ENCODE data around the gene ZNF516.

Gene ZNF516

DNA sequence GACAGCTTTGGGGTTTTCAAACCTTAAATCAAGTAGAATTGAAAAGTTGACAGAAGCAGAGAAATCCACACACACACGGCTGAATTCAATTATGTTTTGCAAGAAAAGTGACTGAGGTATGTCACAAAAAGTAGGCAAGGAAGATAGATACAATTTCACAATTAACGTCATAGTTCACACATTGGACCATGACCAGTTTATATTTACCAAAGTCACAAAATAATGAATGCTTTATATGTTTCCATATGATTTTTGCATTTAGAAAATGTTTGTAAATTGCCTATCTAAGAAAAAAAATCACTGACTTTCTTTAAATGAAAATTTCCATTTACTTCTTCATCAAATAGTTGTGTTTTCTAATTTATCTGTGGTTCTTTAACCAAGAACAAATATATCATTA lies 29.4 kb upstream of the ZNF516 start:
- Histone ChIP-seq H3K9ac (ENCODE audit: low read depth, low read length) (no peak overlapping the region), H3K4me3 (ENCODE audit: low read length) (no peak overlapping the region), H3K27me3 (ENCODE audit: insufficient read depth, low read length) (peaks cover 17% of the 10 kb centered on the region; the same call in 1 of the 2 replicates)

DNA sequence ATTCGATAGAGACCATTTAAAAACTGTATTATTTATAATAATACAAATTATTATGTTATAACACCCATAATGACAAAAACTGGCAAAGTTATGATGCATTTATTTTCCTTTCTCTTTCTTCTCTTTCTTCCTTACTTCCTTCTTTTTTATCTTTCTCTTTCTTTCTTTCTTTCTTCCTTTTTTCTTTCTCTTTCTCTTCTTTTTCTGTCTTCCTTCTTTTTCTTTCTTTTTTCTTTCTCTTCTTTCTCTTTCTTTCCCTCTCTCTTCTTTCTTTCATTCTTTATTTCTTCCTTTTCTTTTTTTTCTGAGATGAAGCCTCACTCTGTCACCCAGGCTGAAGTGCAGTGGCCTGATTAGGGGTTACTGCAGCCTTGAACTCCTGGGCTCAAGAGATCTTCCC lies 27.5 kb upstream of the ZNF516 start:
- H3K27ac ChIP-seq (ENCODE audit: low read length): no peak overlapping the region
- H3K27me3 ChIP-seq (ENCODE audit: insufficient read depth, low read length): peaks cover 23% of the 10 kb centered on the region; the same call in 1 of the 2 replicates

More for the DNA sequence above, 29.4 kb upstream of the ZNF516 start:
- no peak overlapping the region for H3K27ac ChIP-seq (ENCODE audit: low read length)
- H3K9me3 ChIP-seq (ENCODE audit: insufficient read depth, low read depth, low read length): no peaks in the 10 kb centered on the region
- peaks cover 17% of the 10 kb centered on the region for H3K4me1 ChIP-seq (ENCODE audit: insufficient read depth, low read length)
- no peaks in the 10 kb centered on the region for H3K36me3 ChIP-seq (ENCODE audit: insufficient read depth, low read depth, low read length)

GRCh38 chr18:76522122-76522503 lies 27.1 kb upstream of the ZNF516 start:
- H3K27me3 ChIP-seq (ENCODE audit: insufficient read depth, low read length): peaks cover 26% of the 10 kb centered on the region; the same call in 1 of the 2 replicates
- H3K4me1 ChIP-seq (ENCODE audit: insufficient read depth, low read length): peaks cover 22% of the 10 kb centered on the region
- no peaks in the 10 kb centered on the region for H3K9me3 ChIP-seq (ENCODE audit: insufficient read depth, low read depth, low read length)
- H3K4me3 ChIP-seq (ENCODE audit: low read length): no peak overlapping the region; the same call in 1 of the 2 replicates
- H3K36me3 ChIP-seq (ENCODE audit: insufficient read depth, low read depth, low read length): no peaks in the 10 kb centered on the region
- H3K9ac ChIP-seq (ENCODE audit: low read depth, low read length): peak overlapping the region; percentile 65; the same call in 1 of the 2 replicates
- peak overlapping the region; percentile 47 for H3K27ac ChIP-seq (ENCODE audit: low read length)

More for the DNA sequence above, 27.5 kb upstream of the ZNF516 start:
- Histone ChIP-seq H3K4me3 (ENCODE audit: low read length) (no peak overlapping the region), H3K9ac (ENCODE audit: low read depth, low read length) (no peak overlapping the region), H3K4me1 (ENCODE audit: insufficient read depth, low read length) (peaks cover 20% of the 10 kb centered on the region), H3K36me3 (ENCODE audit: insufficient read depth, low read depth, low read length) (no peaks in the 10 kb centered on the region), H3K9me3 (ENCODE audit: insufficient read depth, low read depth, low read length) (no peaks in the 10 kb centered on the region)

GRCh38 chr18:76521417-76522121 lies 26.5 kb upstream of the ZNF516 start:
- peaks cover 26% of the 10 kb centered on the region; the same call in 1 of the 2 replicates for H3K27me3 ChIP-seq (ENCODE audit: insufficient read depth, low read length)
- H3K4me3 ChIP-seq (ENCODE audit: low read length): no peak overlapping the region; the same call in 1 of the 2 replicates
- H3K4me1 ChIP-seq (ENCODE audit: insufficient read depth, low read length): peaks cover 22% of the 10 kb centered on the region
- H3K36me3 ChIP-seq (ENCODE audit: insufficient read depth, low read depth, low read length): no peaks in the 10 kb centered on the region
- H3K27ac ChIP-seq (ENCODE audit: low read length): peak overlapping the region; percentile 47
- H3K9ac ChIP-seq (ENCODE audit: low read depth, low read length): peak overlapping the region; percentile 65; the same call in 1 of the 2 replicates
- no peaks in the 10 kb centered on the region for H3K9me3 ChIP-seq (ENCODE audit: insufficient read depth, low read depth, low read length)

DNA sequence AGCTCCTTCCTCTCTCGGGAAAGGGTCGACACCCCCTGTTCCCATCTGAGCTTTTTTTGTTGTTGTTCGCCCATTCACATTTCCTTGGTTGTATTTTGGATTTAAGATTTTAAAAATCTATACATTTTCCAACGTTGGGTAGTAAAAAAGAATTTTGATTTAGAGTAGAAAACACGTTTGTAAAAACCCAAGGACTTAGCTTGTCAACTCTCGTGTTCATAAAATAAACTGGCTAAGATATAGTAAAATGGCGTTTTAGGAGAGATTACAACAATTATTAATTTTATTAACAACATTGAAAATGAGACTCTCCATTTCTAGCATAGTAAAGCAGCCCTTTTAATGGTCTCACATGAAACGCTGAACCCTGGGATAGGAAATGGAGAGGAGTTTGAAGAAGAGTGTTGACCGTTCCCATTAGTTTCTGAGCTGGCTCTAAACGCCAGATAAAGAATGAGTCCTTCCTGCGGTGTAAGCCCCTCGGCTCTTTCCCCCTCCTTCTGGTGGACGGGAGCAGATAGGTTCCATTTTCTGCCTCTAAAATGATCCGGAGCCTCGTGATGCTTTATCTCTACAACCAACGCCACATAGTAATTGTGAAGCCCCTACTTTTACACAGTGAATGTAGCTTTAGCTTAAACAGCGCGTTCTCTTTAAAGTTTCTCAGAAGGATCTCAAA lies 24.0 kb upstream of the ZNF516 start:
- Histone ChIP-seq H3K27me3 (ENCODE audit: insufficient read depth, low read length) (peaks cover 26% of the 10 kb centered on the region; the same call in 1 of the 2 replicates), H3K4me3 (ENCODE audit: low read length) (peak overlapping the region; percentile 78), H3K9me3 (ENCODE audit: insufficient read depth, low read depth, low read length) (no peaks in the 10 kb centered on the region), H3K27ac (ENCODE audit: low read length) (peak overlapping the region; percentile 30), H3K4me1 (ENCODE audit: insufficient read depth, low read length) (peaks cover 22% of the 10 kb centered on the region), H3K36me3 (ENCODE audit: insufficient read depth, low read depth, low read length) (no peaks in the 10 kb centered on the region), H3K9ac (ENCODE audit: low read depth, low read length) (peak overlapping the region; percentile 76; the same call in 1 of the 2 replicates)

GRCh38 chr18:76518123-76518859 lies 23.2 kb upstream of the ZNF516 start:
- no peaks in the 10 kb centered on the region for H3K9me3 ChIP-seq (ENCODE audit: insufficient read depth, low read depth, low read length)
- peak overlapping the region; percentile 76; the same call in 1 of the 2 replicates for H3K9ac ChIP-seq (ENCODE audit: low read depth, low read length)
- H3K4me1 ChIP-seq (ENCODE audit: insufficient read depth, low read length): peaks cover 22% of the 10 kb centered on the region
- H3K27me3 ChIP-seq (ENCODE audit: insufficient read depth, low read length): peaks cover 26% of the 10 kb centered on the region; the same call in 1 of the 2 replicates
- H3K4me3 ChIP-seq (ENCODE audit: low read length): peak overlapping the region; percentile 78
- H3K27ac ChIP-seq (ENCODE audit: low read length): peak overlapping the region; percentile 30
- H3K36me3 ChIP-seq (ENCODE audit: insufficient read depth, low read depth, low read length): no peaks in the 10 kb centered on the region

- no peaks in the 10 kb centered on the region for H3K36me3 ChIP-seq (ENCODE audit: insufficient read depth, low read depth, low read length)
- H3K9ac ChIP-seq (ENCODE audit: low read depth, low read length): no peak overlapping the region
- H3K9me3 ChIP-seq (ENCODE audit: insufficient read depth, low read depth, low read length): no peaks in the 10 kb centered on the region
- H3K4me1 ChIP-seq (ENCODE audit: insufficient read depth, low read length): peaks cover 13% of the 10 kb centered on the region; the same call in 1 of the 2 replicates
- H3K27me3 ChIP-seq (ENCODE audit: insufficient read depth, low read length): peaks cover 26% of the 10 kb centered on the region; the same call in 1 of the 2 replicates
- no peak overlapping the region for H3K27ac ChIP-seq (ENCODE audit: low read length)
- no peak overlapping the region for H3K4me3 ChIP-seq (ENCODE audit: low read length)
These were observed 20.5 kb upstream of the ZNF516 start for GRCh38 chr18:76515576-76515975.

GRCh38 chr18:76514573-76514972 lies 19.5 kb upstream of the ZNF516 start:
- H3K4me1 ChIP-seq (ENCODE audit: insufficient read depth, low read length): peaks cover 13% of the 10 kb centered on the region; the same call in 1 of the 2 replicates
- H3K9ac ChIP-seq (ENCODE audit: low read depth, low read length): no peak overlapping the region
- H3K27me3 ChIP-seq (ENCODE audit: insufficient read depth, low read length): peaks cover 22% of the 10 kb centered on the region; the same call in 1 of the 2 replicates
- H3K36me3 ChIP-seq (ENCODE audit: insufficient read depth, low read depth, low read length): no peaks in the 10 kb centered on the region
- H3K9me3 ChIP-seq (ENCODE audit: insufficient read depth, low read depth, low read length): no peaks in the 10 kb centered on the region
- H3K4me3 ChIP-seq (ENCODE audit: low read length): no peak overlapping the region
- no peak overlapping the region for H3K27ac ChIP-seq (ENCODE audit: low read length)

- peaks cover 10% of the 10 kb centered on the region; the same call in 1 of the 2 replicates for H3K4me1 ChIP-seq (ENCODE audit: insufficient read depth, low read length)
- no peaks in the 10 kb centered on the region for H3K27me3 ChIP-seq (ENCODE audit: insufficient read depth, low read length)
- H3K36me3 ChIP-seq (ENCODE audit: insufficient read depth, low read depth, low read length): no peaks in the 10 kb centered on the region
- H3K4me3 ChIP-seq (ENCODE audit: low read length): no peak overlapping the region
- no peak overlapping the region for H3K27ac ChIP-seq (ENCODE audit: low read length)
- H3K9me3 ChIP-seq (ENCODE audit: insufficient read depth, low read depth, low read length): no peaks in the 10 kb centered on the region
- H3K9ac ChIP-seq (ENCODE audit: low read depth, low read length): no peak overlapping the region
These were observed 12.9 kb upstream of the ZNF516 start for GRCh38 chr18:76507830-76508385.

- Histone ChIP-seq H3K27ac (ENCODE audit: low read length) (no peak overlapping the region), H3K9ac (ENCODE audit: low read depth, low read length) (no peak overlapping the region), H3K4me3 (ENCODE audit: low read length) (no peak overlapping the region), H3K27me3 (ENCODE audit: insufficient read depth, low read length) (no peaks in the 10 kb centered on the region), H3K4me1 (ENCODE audit: insufficient read depth, low read length) (peaks cover 10% of the 10 kb centered on the region; the same call in 1 of the 2 replicates), H3K9me3 (ENCODE audit: insufficient read depth, low read depth, low read length) (no peaks in the 10 kb centered on the region), H3K36me3 (ENCODE audit: insufficient read depth, low read depth, low read length) (no peaks in the 10 kb centered on the region)
These were observed 12.1 kb upstream of the ZNF516 start for GRCh38 chr18:76506974-76507764.
